ENCODE data around the gene BCAS1.

GRCh38 chr20:54083459-54083858, 13.1 kb upstream of the BCAS1 start:
- no peak for TF ChIP-seq CTCF (IDR thresholded peaks at IDR 0.05)
- no peak for TF ChIP-seq EZH2 (IDR thresholded peaks at IDR 0.05; ENCODE audit: borderline replicate concordance, insufficient read depth, low read depth, low read length, poor library complexity, severe bottlenecking)

All from B cell (primary cell).